A673 (cell line): ENCODE results near the gene CSNK1G2. TPM values are rescaled to one million over a fixed set of nuclear protein-coding genes. Genes with fewer than 3 reads are reported as not detected.
A peak's percentile ranks its signal among the peaks of the same experiment; 100 is the strongest.

Experiments used
- Bru-seq: library from RNA; stranded (reverse); fragments of 400-500 nt; gene quantifications from one replicate; lab custom pipeline; 2021; lab: Mats Ljungman, UMichigan
- BruChase-seq, 2 experiments: library from RNA; stranded (reverse); fragments of 400-500 nt; gene quantifications; one replicate each; lab custom pipeline; 2021; lab: Mats Ljungman, UMichigan
- BruUV-seq: library from RNA; stranded (reverse); fragments of 400-500 nt; replicated peaks from 2 replicates; lab custom pipeline; 2021; lab: Mats Ljungman, UMichigan
- CTCF ChIA-PET: fragments of 300-600 bp; sonication (Branson Sonifier 250); formaldehyde crosslinking; loops from one replicate; lab custom pipeline; 2022; ENCODE audit warnings: antibody characterized with exemption; lab: Charles Lee
- POLR2A ChIA-PET: fragments of 300-600 bp; sonication (Branson Sonifier 250); formaldehyde crosslinking; loops from one replicate; lab custom pipeline; 2022; ENCODE audit warnings: antibody characterized with exemption; ENCODE audit not compliant: low non-redundant PET; lab: Charles Lee
- DNase-seq: peaks from one replicate; pipeline ENCODE4 v3.0.0-alpha.2; 2015; ENCODE audit warnings: low spot score
- H3K27ac ChIP-seq: fragments of 200-600 bp; sonication (generic); 2 replicates; pipeline ENCODE4 v1.5.1; 2016; ENCODE audit warnings: mixed run types, low read depth, mild to moderate bottlenecking, mixed read lengths, antibody characterized with exemption, low read length; ENCODE audit not compliant: poor library complexity, severe bottlenecking
- H3K27me3 ChIP-seq: fragments of 200-600 bp; sonication (generic); replicated peaks from 2 replicates; pipeline ENCODE4 v1.6.1; 2017; ENCODE audit warnings: mixed run types, low read depth, mild to moderate bottlenecking, mixed read lengths, antibody characterized with exemption, low read length; ENCODE audit not compliant: insufficient read depth, poor library complexity
- H3K36me3 ChIP-seq: fragments of 200-600 bp; sonication (generic); 2 replicates; pipeline ENCODE4 v1.6.1; 2016; ENCODE audit warnings: mixed run types, mild to moderate bottlenecking, mixed read lengths, antibody characterized with exemption, low read length; ENCODE audit not compliant: insufficient read depth, poor library complexity, severe bottlenecking
- H3K4me1 ChIP-seq: fragments of 200-600 bp; sonication (generic); 2 replicates; pipeline ENCODE4 v1.6.1; 2017; ENCODE audit warnings: mixed run types, mild to moderate bottlenecking, mixed read lengths, antibody characterized with exemption, low read length; ENCODE audit not compliant: insufficient read depth, poor library complexity, severe bottlenecking
- H3K4me3 ChIP-seq: fragments of 200-600 bp; sonication (generic); 2 replicates; pipeline ENCODE4 v1.5.1; 2016; ENCODE audit warnings: low read depth, mixed run types, mild to moderate bottlenecking, mixed read lengths, low read length; ENCODE audit not compliant: poor library complexity, severe bottlenecking
- H3K9me3 ChIP-seq: fragments of 200-600 bp; sonication (generic); 2 replicates; pipeline ENCODE4 v1.6.1; 2016; ENCODE audit warnings: mixed run types, low read depth, mild to moderate bottlenecking, mixed read lengths, antibody characterized with exemption, low read length; ENCODE audit not compliant: poor library complexity, severe bottlenecking
- EZH2 ChIP-seq: fragments of 200-600 bp; sonication (generic); IDR thresholded peaks from 2 replicates; pipeline ENCODE4 v1.6.1; 2017; ENCODE audit warnings: borderline replicate concordance, low read depth, mild to moderate bottlenecking, mixed read lengths, antibody characterized with exemption, low read length; ENCODE audit not compliant: poor library complexity, severe bottlenecking
- intact Hi-C: fragments of 100-400 bp; cut with micrococcal nuclease; formaldehyde crosslinking; loops from one replicate; pipeline ENCODE4 v1.10.0; 2022; ENCODE audit not compliant: unreplicated experiment
- long read RNA-seq: library from polyadenylated mRNA; stranded (forward); transcript quantifications from one replicate; pipeline ENCODE4 v2.0.0, GENCODE V29; 2022
- total RNA-seq: library from RNA; stranded (reverse); gene quantifications from 2 replicates; pipeline ENCODE4 v1.2.3, GENCODE V29; 2021
- TF ChIP-seq, protein P1 (sequence below): fragments of 300-800, 200-600 bp; sonication (generic); conservative IDR thresholded peaks from 2 replicates; pipeline ENCODE4 v1.5.1; 2017; ENCODE audit warnings: low read depth, mild to moderate bottlenecking, antibody characterized with exemption, low read length, moderate library complexity, mixed read lengths

The CSNK1G2 gene
- total RNA-seq: 108 and 118 TPM in 2 replicates
- percentile 59 among the genes with signal in this experiment for Bru-seq, nascent RNA
- BruChase-seq, experiment 1, labeled RNA remaining after a 2-hour chase: percentile 69 among the genes with signal in this experiment
- percentile 82 among the genes with signal in this experiment for BruChase-seq, experiment 2, labeled RNA remaining after a 6-hour chase
- long read RNA-seq, transcript CSNK1G2-201 (12 exons, 2,918 nt): major isoform, 150 of 252 reads
- long read RNA-seq, partial matches to known transcripts: 28 of 252 reads
- long read RNA-seq, other reads (novel, unspliced or antisense): 74 of 252 reads

DNA sequence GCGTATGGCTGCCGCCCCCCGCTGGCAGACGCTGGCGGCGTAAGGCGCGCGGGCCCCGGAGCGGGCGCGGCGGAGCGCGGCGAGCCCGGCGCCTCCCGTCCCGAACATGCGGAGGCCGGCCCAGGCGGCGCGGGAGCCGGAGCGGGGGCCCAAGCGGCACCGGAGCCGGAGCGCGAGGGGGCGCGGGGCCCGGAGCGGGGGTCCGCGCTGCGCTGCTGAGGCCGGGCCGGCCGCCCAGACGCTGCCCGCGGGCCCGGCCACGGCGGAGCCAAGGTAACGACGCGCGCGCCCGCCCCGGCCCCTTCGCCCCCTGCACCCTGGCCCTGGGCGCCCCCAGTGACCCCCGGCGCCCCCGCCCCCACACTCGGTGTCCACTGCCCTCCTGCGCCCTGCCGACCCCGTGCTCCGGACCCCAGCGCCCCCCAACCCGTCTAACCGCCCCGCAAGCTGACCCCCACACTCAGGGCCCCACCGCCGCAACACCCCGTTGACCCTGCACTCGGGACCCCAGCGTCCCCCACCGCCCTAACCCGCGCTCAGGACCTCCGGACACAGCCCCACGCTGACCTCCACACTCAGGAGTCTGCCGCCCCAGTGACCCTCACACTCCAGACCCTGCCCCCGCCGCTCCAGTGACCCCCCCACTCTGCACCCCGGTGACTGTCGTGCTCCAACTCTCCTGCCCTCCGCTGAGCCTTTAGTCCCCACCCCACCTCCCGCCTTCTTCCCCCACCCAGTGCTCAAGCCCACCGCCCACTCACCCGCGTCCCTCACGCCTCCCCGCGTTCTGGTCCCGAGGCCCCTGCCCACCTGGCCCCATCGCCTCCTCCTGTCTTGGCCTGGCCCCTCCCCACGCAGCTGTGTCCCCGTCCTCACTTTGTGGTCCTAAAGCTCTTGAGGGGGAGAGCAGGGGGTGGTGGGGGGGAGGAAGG, at the start of gene CSNK1G2:
Gene CSNK1G2 (plus strand): TSS at position 27 of the 932 bp plus-strand sequence. CDS start 28,601 bp downstream, outside the sequence.
- Histone ChIP-seq H3K9me3 (no peaks in the 10 kb centered on the region), H3K27me3 (no peaks in the 10 kb centered on the region), H3K36me3 (no peaks in the 10 kb centered on the region), H3K4me1 (peaks cover 34% of the 10 kb centered on the region), H3K27ac (peak within 1 kb of the TSS; percentile 98), H3K4me3 (peak within 1 kb of the TSS; percentile 84)
- ChIA-PET CTCF (interaction anchor here (0.6 kb wide), 1 partner anchor 82 kb away, joined by 7 read pairs; no protein-coding TSS in a partner anchor), POLR2A (no interaction called here)
- intact Hi-C loops: no loop called here
- no peak for DNase-seq
- BruUV-seq: no TSS peak
- TF ChIP-seq EZH2: no peak
- TF ChIP-seq, protein P1, sequence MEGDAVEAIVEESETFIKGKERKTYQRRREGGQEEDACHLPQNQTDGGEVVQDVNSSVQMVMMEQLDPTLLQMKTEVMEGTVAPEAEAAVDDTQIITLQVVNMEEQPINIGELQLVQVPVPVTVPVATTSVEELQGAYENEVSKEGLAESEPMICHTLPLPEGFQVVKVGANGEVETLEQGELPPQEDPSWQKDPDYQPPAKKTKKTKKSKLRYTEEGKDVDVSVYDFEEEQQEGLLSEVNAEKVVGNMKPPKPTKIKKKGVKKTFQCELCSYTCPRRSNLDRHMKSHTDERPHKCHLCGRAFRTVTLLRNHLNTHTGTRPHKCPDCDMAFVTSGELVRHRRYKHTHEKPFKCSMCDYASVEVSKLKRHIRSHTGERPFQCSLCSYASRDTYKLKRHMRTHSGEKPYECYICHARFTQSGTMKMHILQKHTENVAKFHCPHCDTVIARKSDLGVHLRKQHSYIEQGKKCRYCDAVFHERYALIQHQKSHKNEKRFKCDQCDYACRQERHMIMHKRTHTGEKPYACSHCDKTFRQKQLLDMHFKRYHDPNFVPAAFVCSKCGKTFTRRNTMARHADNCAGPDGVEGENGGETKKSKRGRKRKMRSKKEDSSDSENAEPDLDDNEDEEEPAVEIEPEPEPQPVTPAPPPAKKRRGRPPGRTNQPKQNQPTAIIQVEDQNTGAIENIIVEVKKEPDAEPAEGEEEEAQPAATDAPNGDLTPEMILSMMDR: no peak

DNA sequence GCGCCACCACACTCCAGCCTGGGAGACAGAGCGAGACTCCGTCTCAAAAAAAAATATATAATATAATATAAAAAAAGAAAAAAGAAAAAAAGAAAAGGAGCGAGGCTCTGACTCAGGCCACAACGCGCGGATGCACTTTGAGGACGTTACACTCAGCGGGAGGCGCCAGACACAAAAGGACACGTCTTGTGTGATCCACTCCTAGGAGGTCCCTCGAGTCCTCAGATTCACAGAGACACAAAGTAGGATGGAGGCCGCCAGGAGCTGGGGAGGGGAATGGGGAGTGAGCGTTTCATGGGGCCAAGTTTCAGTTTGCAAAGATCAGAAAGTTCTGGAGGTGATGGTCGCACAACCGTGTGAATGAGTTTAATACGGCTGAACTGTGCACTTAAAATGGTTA, 47.2 kb upstream of the CSNK1G2 start:
- no peak overlapping the region for H3K27ac ChIP-seq
- DNase-seq: no peak
- no peaks in the 10 kb centered on the region for H3K9me3 ChIP-seq
- no peaks in the 10 kb centered on the region for H3K36me3 ChIP-seq
- H3K4me1 ChIP-seq: peaks cover 8% of the 10 kb centered on the region
- TF ChIP-seq EZH2: no peak
- TF ChIP-seq, protein P1: no peak
- ChIA-PET CTCF (no interaction called here), POLR2A (no interaction called here)
- intact Hi-C loops: no loop called here
- BruUV-seq: no TSS peak
- H3K27me3 ChIP-seq: no peaks in the 10 kb centered on the region
- no peak overlapping the region for H3K4me3 ChIP-seq

DNA sequence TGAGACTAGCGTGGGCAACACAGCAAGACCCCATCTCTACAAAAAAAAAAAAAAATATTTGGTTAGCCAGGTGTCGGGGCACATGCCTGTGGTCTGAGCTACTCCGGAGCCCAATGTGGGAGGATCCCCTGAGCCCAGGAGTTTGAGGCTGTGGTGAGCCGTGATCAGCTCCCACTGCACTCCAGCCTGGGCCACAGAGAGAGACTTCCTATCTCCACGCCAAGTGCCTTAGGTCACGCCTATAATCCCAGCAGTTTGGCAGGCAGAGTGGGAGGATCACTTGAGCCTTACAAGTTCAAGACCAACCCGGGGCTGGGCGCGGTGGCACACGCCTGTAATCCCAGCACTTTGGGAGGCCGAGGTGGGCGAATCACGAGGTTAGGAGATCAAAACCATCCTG, 44.5 kb upstream of the CSNK1G2 start:
- BruUV-seq: no TSS peak
- Histone ChIP-seq H3K4me1 (peaks cover 8% of the 10 kb centered on the region), H3K9me3 (no peaks in the 10 kb centered on the region), H3K36me3 (no peaks in the 10 kb centered on the region), H3K4me3 (no peak overlapping the region), H3K27ac (no peak overlapping the region), H3K27me3 (no peaks in the 10 kb centered on the region)
- ChIA-PET CTCF (no interaction called here), POLR2A (interaction anchor here (0.6 kb wide), 1 partner anchor 87 kb away, joined by 16 read pairs; no protein-coding TSS in a partner anchor)
- TF ChIP-seq EZH2: no peak
- TF ChIP-seq, protein P1: no peak
- DNase-seq: no peak
- intact Hi-C loops: no loop called here
